ENCODE measurements around the gene PRR15. TPM values are rescaled to one million over a fixed set of nuclear protein-coding genes. Genes with fewer than 3 reads are reported as not detected.

Gene PRR15
- total and polyA plus RNA-seq, 2 of the 13 experiments (the other 11 are each of a cell fraction or from before 2014, with no cell fraction given): 2.3 to 7.8 TPM

DNA sequence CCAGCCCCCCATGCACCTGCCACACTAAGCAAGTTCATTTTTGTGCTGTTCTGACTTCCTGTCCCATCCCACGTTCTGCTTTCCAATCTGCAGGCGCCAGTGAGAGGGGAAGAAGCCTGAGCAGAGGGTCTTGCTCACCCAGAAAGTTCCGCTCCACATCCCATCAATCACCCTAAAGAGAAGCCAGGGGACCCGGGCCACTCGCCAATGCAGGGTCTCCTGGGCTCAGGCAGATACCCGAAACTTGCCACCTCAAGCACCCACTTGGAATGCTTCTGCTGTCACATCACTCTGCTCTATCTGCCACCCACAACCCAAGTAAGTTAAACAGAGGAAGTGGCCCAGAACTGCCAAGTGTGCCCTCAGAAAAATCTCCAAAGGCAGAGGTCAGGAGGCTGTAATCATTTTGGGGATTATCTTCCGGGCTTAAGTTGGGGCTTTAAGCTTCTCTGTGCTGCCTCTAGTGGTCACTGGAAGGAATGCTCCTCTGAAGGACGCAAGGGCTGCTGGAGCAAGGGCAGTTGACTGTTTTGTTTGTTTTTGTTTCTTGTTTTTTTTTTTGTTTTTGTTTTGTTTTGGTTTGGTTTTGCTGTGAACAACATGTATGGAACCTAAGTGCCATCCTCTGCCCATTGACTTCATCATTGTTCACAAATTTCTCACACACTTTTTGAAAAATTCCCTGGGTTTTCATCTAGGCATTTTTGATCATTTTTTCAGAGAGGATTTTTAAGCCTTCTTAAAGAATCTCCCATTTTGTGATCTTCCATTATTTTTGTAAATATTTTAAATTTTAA lies 25.5 kb downstream of the PRR15 start (continued):
- TF ChIP-seq, protein P1, sequence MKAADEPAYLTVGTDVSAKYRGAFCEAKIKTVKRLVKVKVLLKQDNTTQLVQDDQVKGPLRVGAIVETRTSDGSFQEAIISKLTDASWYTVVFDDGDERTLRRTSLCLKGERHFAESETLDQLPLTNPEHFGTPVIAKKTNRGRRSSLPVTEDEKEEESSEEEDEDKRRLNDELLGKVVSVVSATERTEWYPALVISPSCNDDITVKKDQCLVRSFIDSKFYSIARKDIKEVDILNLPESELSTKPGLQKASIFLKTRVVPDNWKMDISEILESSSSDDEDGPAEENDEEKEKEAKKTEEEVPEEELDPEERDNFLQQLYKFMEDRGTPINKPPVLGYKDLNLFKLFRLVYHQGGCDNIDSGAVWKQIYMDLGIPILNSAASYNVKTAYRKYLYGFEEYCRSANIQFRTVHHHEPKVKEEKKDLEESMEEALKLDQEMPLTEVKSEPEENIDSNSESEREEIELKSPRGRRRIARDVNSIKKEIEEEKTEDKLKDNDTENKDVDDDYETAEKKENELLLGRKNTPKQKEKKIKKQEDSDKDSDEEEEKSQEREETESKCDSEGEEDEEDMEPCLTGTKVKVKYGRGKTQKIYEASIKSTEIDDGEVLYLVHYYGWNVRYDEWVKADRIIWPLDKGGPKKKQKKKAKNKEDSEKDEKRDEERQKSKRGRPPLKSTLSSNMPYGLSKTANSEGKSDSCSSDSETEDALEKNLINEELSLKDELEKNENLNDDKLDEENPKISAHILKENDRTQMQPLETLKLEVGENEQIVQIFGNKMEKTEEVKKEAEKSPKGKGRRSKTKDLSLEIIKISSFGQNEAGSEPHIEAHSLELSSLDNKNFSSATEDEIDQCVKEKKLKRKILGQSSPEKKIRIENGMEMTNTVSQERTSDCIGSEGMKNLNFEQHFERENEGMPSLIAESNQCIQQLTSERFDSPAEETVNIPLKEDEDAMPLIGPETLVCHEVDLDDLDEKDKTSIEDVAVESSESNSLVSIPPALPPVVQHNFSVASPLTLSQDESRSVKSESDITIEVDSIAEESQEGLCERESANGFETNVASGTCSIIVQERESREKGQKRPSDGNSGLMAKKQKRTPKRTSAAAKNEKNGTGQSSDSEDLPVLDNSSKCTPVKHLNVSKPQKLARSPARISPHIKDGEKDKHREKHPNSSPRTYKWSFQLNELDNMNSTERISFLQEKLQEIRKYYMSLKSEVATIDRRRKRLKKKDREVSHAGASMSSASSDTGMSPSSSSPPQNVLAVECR (CRISPR knock-in tag; IDR thresholded peaks at IDR 0.05; ENCODE audit: borderline replicate concordance): no peak
- TF ChIP-seq ZNF484 (CRISPR knock-in tag; IDR thresholded peaks at IDR 0.05; ENCODE audit: borderline replicate concordance, low read depth) (no peak), JARID2 (CRISPR knock-in tag; IDR thresholded peaks at IDR 0.05; ENCODE audit: insufficient replicate concordance) (no peak), ZNF205 (CRISPR knock-in tag; IDR thresholded peaks at IDR 0.05) (no peak), ZNF563 (CRISPR knock-in tag; IDR thresholded peaks at IDR 0.05) (no peak), RARA (CRISPR knock-in tag; IDR thresholded peaks at IDR 0.05) (no peak), SAP130 (CRISPR knock-in tag; IDR thresholded peaks at IDR 0.05; ENCODE audit: low read depth) (no peak), XRCC5 (optimal IDR thresholded peaks at IDR 0.05; ENCODE audit: low read length) (peak; percentile 58), KLF13 (CRISPR knock-in tag; IDR thresholded peaks at IDR 0.05) (no peak)

DNA sequence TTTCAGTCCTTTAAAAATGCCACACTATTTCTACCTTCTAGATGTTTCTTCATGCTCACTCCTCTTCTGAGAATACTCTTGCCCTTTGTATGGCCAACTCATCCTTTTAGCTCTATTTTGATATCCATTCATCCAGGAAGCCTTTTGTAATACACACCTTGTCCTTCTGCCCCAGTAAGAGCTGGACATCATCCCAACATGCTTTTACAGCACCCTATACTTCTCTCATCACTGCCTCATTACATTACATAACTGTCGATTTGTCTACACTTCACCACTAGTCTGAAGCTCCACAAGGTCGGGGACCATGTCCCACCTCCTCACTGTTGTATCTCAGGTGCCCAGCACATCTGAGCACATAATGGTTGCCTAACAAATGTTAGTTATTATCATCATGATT lies 29.2 kb downstream of the PRR15 start:
- H3K36me3 ChIP-seq (replicated peaks in 1 of 2; ENCODE audit: control insufficient read depth in 1 of 2, insufficient read depth in 2 of 2, low read length in 2 of 2): no peaks in the 10 kb centered on the region
- DNase-seq (ENCODE audit: low spot score) (no peak), ATAC-seq (no peak), FAIRE-seq (no peak)
- H3K27ac ChIP-seq (ENCODE audit: extremely low read length, insufficient read depth, low read length): no peak overlapping the region
- no peak overlapping the region for H3K9ac ChIP-seq (ENCODE audit: insufficient read depth, low read depth, low read length)
- ChIA-PET CTCF (ENCODE audit: low intra/inter-chr PET ratio, low total read pairs) (no interaction called here), POLR2A (no interaction called here)
- no peaks in the 10 kb centered on the region for H3K9me3 ChIP-seq (ENCODE audit: low read length)
- H2AFZ ChIP-seq (ENCODE audit: low read length): no peak overlapping the region
- intact Hi-C loops (cut with micrococcal nuclease; ENCODE audit: unreplicated experiment): no loop called here
- H3K79me2 ChIP-seq (ENCODE audit: insufficient read depth, low read length): no peaks in the 10 kb centered on the region
- H3K4me2 ChIP-seq (ENCODE audit: low read depth, low read length): no peak overlapping the region
- no peaks in the 10 kb centered on the region for H4K20me1 ChIP-seq (ENCODE audit: insufficient read depth, low read length)
- peaks cover 22% of the 10 kb centered on the region for H3K4me1 ChIP-seq (ENCODE audit: insufficient read depth, low read length)
- 17% methylated on average over 2 of the region's 2 CpGs for WGBS (ENCODE audit: low lambda C conversion rate)
- H3K4me3 ChIP-seq (replicated peaks in 1 of 3; ENCODE audit: insufficient read depth in 1 of 3, low read depth in 2 of 3, low read length in 3 of 3): no peak overlapping the region
- no TSS peak for BruUV-seq (replicated peaks)
- in situ Hi-C loops (cut with HindIII; ENCODE audit: extremely low pct_ligation_motif_present, low pct_unique_long_range_greater_than_20kb): no loop called here
- TF ChIP-seq KDM5B (CRISPR knock-in tag; IDR thresholded peaks at IDR 0.05; ENCODE audit: borderline replicate concordance): no peak
- no peak for TF ChIP-seq MEF2D (CRISPR knock-in tag; IDR thresholded peaks at IDR 0.05)
- TF ChIP-seq ARHGAP35 (CRISPR knock-in tag; IDR thresholded peaks at IDR 0.05; ENCODE audit: borderline replicate concordance): no peak
- no peak for TF ChIP-seq SNAI1 (CRISPR knock-in tag; IDR thresholded peaks at IDR 0.05; ENCODE audit: borderline replicate concordance)
- no peak for TF ChIP-seq CBFB (CRISPR knock-in tag; IDR thresholded peaks at IDR 0.05)
- TF ChIP-seq, protein P2, sequence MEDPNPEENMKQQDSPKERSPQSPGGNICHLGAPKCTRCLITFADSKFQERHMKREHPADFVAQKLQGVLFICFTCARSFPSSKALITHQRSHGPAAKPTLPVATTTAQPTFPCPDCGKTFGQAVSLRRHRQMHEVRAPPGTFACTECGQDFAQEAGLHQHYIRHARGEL (CRISPR knock-in tag; IDR thresholded peaks at IDR 0.05): no peak
- no peak for TF ChIP-seq ZNF777 (CRISPR knock-in tag; IDR thresholded peaks at IDR 0.05)
- no peak for TF ChIP-seq MXD4 (CRISPR knock-in tag; IDR thresholded peaks at IDR 0.05)
- no peak for TF ChIP-seq ZC3H13 (CRISPR knock-in tag; IDR thresholded peaks at IDR 0.05)
- no peak for TF ChIP-seq ZMYM4 (CRISPR knock-in tag; IDR thresholded peaks at IDR 0.05)
- no peak for TF ChIP-seq ATAD3A (CRISPR knock-in tag; IDR thresholded peaks at IDR 0.05)
- no peaks in the 10 kb centered on the region for H3K27me3 ChIP-seq (ENCODE audit: control insufficient read depth in 1 of 2, insufficient read depth in 2 of 2, low read length in 2 of 2)
